ENCODE measurements around the gene GPR25.

Gene GPR25

DNA sequence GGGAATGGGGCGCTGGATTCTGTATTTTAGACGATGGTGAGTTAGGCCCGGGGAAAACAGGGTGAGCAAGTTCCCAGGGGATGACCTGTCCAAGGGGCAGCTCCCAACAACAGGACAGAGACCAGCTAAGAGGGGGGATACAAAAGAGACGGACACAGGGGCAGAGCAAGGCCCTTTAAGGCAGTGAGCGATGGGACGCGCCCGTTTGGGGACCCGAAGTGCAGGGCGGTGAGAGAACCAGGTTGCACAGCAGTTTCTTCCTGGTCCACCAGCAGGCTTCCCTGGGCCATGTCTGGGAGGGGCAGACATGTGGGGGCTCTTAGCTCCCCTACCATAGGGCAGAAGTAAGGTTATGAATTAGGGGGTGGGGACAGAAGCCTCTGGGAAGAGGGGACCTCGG, 43.9 kb downstream of the GPR25 start:
- DNase-seq: no peak

DNA sequence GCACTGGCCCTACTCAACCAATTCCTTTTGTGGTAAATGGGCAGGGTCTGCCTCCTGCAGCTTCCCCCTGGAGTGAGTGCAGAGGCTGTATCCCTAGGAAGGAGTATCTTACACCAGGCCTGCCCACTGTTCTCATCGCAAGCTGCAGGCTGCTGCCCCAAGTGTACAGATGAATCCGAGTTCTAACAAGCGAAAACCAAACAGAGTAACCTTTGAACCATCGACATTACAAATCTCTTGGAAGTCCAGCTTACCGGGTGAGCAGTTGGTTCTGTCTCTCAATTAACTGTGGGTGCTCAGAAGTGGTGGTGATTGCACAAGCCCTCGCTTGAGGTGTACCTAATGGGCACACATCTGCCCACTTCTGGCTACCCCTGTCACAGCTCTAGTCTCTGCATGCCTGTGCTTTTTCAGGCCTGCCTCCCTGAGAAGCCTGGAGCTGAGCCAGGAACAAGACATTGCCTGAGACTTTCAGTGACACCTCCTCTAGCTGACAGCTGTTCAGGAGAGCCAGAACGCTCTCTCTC, 44.6 kb downstream of the GPR25 start:
- DNase-seq: no peak

DNA sequence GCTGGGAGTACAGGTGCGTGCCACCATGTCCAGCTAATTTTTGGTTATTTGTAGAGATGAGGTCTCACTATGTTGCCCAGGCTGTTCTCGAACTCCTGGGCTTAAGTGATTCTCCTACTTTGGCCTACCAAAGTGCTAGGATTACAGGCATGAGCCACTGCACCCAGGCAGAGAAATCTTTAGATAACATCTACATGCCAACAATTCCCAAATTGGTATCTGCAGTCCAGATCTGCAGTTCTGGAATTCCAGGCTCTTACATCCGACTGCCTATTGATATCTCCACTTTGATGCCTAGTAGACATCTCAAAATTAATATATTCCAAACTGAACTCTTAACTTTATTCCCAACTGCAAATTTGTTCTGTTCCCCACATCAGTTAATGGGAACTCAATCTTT, 45.2 kb downstream of the GPR25 start:
- no peak for DNase-seq

- no peak for DNase-seq
Measured at GRCh38 chr1:200919386-200919785, 46.6 kb downstream of the GPR25 start.

GRCh38 chr1:200921571-200922110, 48.9 kb downstream of the GPR25 start:
- no peak for DNase-seq

DNA sequence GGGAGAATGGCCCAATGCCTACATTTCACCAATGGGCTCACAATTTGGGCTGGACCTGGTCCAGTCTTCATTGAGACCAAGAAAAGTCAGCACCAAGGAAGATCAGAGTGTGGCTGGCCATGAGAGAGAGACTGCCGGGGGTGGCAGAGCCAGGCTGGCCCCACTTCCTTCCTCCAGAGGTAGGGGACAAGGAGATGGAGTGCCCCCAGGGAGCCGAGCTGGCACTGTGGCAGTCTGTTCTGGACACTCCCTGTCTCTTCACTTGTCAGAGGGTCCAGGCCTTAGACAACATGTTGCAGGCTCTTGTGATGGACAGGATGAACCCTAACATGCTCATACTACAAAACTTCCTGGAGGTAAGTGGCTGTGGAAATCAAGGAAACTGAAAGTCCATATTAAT, 49.6 kb downstream of the GPR25 start:
- DNase-seq: no peak

DNA sequence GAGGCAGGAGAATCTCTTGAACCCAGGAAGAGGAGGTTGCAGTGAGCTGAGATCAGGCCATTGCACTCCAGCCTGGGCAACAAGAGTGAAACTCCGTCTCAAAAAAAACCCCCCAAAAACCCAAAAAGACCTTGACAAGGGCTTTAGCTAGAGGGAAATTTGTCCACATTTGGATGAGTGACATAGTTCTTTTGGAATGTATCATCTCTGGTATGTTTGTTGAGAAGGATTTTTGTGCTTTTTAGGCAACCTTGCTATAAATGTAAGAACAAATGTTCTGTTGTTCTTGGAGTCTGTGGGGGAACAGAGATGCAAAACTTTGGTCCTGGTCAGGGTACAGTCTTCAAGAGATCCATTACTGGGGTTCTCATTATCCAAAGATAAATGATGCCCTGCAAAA, 50.8 kb downstream of the GPR25 start:
- no peak for DNase-seq
